Parathyroid adenoma (tissue), 2 donors: Measurements from ENCODE around the gene SLC5A2.

Experiments used
- H2AFZ ChIP-seq: fragments of 300-600 bp; sonication (generic); one replicate; pipeline ENCODE4 v1.7.0; 2017; ENCODE audit warnings: antibody characterized with exemption, mild to moderate bottlenecking
- H3K27ac ChIP-seq: fragments of 300-600 bp; sonication (generic); one replicate; pipeline ENCODE4 v1.7.0; 2017
- H3K27me3 ChIP-seq: fragments of 300-600 bp; sonication (generic); one replicate; pipeline ENCODE4 v1.7.0; 2017; ENCODE audit warnings: low read length; ENCODE audit not compliant: control insufficient read depth, insufficient read depth
- H3K36me3 ChIP-seq: fragments of 300-600 bp; sonication (generic); one replicate; pipeline ENCODE4 v1.7.0; 2017; ENCODE audit warnings: low read length; ENCODE audit not compliant: control insufficient read depth, insufficient read depth
- H3K4me1 ChIP-seq: fragments of 300-600 bp; sonication (generic); one replicate; pipeline ENCODE4 v1.7.0; 2017; ENCODE audit warnings: control low read depth
- H3K4me2 ChIP-seq: fragments of 300-600 bp; sonication (generic); one replicate; pipeline ENCODE4 v1.7.0; 2017; ENCODE audit warnings: low read length
- H3K4me3 ChIP-seq: fragments of 300-600 bp; sonication (generic); one replicate; pipeline ENCODE4 v1.7.0; 2017; ENCODE audit warnings: low read depth, low read length
- H3K79me2 ChIP-seq: fragments of 300-600 bp; sonication (generic); one replicate; pipeline ENCODE4 v1.7.0; 2017; ENCODE audit warnings: control low read depth
- H3K9ac ChIP-seq: fragments of 300-600 bp; sonication (generic); one replicate; pipeline ENCODE4 v1.7.0; 2017; ENCODE audit warnings: mild to moderate bottlenecking
- H3K9me3 ChIP-seq: fragments of 300-600 bp; sonication (generic); one replicate; pipeline ENCODE4 v1.7.0; 2017; ENCODE audit warnings: low read length; ENCODE audit not compliant: control insufficient read depth
- CTCF ChIP-seq: fragments of 300-600 bp; sonication (generic); IDR thresholded peaks from one replicate; pipeline ENCODE4 v1.7.0; 2017; ENCODE audit warnings: antibody characterized with exemption, mild to moderate bottlenecking
- donor health status: primary hyperparathyroidism.

The SLC5A2 gene

DNA sequence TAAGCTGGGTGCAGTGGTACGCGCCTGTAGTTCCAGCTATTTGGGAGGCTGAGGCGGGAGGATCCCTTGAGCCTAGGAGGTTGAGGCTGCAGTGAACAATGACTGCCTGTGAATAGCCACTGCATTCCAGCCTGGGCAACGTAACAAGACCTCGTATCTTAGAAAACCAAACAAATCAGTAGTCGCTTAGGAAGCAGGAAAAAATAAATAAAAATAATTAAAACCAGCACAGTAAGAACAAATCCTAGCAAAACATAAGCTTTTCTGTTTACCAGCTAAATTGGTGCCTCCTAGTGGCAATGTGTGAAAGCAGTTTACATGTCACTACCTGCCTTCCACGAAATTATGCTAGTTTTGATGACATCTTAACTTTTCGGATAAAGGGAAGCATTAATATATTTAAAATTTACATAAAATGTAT is 22.3 kb upstream of the SLC5A2 start:
- H3K4me2 ChIP-seq, result peak overlapping the region; percentile 89
- H3K4me3 ChIP-seq, result peak overlapping the region; percentile 88
- peak overlapping the region; percentile 98 for H3K27ac ChIP-seq
- no peaks in the 10 kb centered on the region for H3K36me3 ChIP-seq
- H3K79me2 ChIP-seq, result peaks cover 10% of the 10 kb centered on the region
- H3K9ac ChIP-seq, result no peak overlapping the region
- H3K4me1 ChIP-seq, result peaks cover 13% of the 10 kb centered on the region
- no peaks in the 10 kb centered on the region for H3K27me3 ChIP-seq
- peak; percentile 74 for TF ChIP-seq CTCF
- H2AFZ ChIP-seq, result peak overlapping the region; percentile 90
- H3K9me3 ChIP-seq, result no peaks in the 10 kb centered on the region

GRCh38 chr16:31461201-31461920 is 21.6 kb upstream of the SLC5A2 start:
- Histone ChIP-seq H3K4me1 (peaks cover 10% of the 10 kb centered on the region), H3K36me3 (no peaks in the 10 kb centered on the region), H3K27ac (no peak overlapping the region), H3K4me2 (no peak overlapping the region), H3K79me2 (peaks cover 6% of the 10 kb centered on the region), H3K9me3 (no peaks in the 10 kb centered on the region), H3K9ac (no peak overlapping the region), H2AFZ (no peak overlapping the region), H3K4me3 (no peak overlapping the region), H3K27me3 (no peaks in the 10 kb centered on the region)
- TF ChIP-seq CTCF, result no peak

DNA sequence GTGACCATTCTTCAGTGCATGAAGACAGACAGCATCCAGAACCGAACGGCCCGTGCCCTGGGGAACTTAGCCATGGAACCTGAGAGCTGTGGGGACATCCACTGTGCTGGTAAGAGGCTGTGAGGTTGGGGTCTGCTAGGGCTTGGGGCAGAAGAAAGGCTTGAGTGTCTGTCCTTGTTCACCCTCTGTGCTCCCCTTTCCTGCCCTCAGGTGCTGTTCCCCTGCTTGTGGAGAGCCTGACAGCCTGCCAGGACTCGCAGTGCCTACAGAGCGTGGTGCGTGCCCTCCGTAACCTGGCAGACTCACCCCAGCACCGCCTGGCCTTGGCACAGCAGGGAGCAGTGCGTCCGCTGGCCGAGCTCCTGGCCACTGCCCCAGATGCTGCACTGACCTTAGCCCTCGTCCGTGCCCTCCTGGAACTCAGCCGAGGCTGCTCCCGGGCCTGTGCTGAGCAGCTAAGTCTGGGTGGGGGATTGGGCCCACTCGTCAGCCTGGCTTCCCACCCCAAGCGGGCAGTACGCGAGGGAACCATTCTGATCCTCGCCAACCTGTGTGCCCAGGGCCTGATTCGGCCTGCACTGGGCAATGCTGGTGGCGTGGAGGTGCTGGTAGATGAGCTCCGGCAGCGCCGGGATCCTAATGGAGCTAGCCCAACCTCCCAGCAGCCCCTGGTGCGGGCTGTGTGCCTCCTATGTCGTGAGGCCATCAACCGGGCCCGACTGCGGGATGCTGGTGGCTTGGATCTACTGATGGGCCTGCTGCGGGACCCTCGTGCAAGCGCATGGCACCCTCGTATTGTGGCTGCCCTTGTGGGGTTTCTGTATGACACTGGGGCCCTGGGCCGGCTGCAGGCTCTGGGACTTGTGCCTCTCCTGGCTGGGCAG is 20.8 kb upstream of the SLC5A2 start:
- H3K4me3 ChIP-seq, result no peak overlapping the region
- no peak for TF ChIP-seq CTCF
- H3K4me2 ChIP-seq, result no peak overlapping the region
- H3K9ac ChIP-seq, result no peak overlapping the region
- no peaks in the 10 kb centered on the region for H3K9me3 ChIP-seq
- no peak overlapping the region for H2AFZ ChIP-seq
- no peak overlapping the region for H3K27ac ChIP-seq
- H3K4me1 ChIP-seq, result peaks cover 7% of the 10 kb centered on the region
- no peaks in the 10 kb centered on the region for H3K36me3 ChIP-seq
- H3K79me2 ChIP-seq, result no peaks in the 10 kb centered on the region
- no peaks in the 10 kb centered on the region for H3K27me3 ChIP-seq

DNA sequence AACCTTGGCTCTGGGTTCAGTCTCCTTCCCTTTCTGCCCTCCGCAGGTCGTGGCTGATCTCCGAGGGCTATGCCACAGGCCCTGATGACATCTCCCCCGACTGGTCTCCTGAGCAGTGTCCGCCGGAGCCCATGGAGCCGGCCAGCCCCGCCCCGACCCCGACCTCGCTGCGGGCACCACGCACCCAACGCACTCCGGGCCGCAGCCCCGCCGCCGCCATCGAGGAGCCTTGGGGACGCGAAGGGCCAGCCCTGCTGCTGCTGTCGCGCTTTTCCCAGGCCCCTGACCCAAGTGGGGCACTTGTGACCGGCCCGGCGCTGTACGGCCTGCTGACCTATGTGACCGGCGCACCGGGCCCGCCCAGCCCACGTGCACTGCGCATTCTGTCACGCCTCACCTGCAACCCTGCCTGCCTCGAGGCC is 18.6 kb upstream of the SLC5A2 start:
- no peaks in the 10 kb centered on the region for H3K9me3 ChIP-seq
- H3K4me1 ChIP-seq, result peaks cover 4% of the 10 kb centered on the region
- no peaks in the 10 kb centered on the region for H3K27me3 ChIP-seq
- TF ChIP-seq CTCF, result no peak
- no peak overlapping the region for H2AFZ ChIP-seq
- H3K79me2 ChIP-seq, result no peaks in the 10 kb centered on the region
- no peaks in the 10 kb centered on the region for H3K36me3 ChIP-seq
- H3K4me2 ChIP-seq, result no peak overlapping the region
- H3K27ac ChIP-seq, result no peak overlapping the region
- no peak overlapping the region for H3K9ac ChIP-seq
- no peak overlapping the region for H3K4me3 ChIP-seq
